Glomerular endothelial cell (primary cell): ENCODE measurements around the gene RSL1D1. TPM values are rescaled to one million over a fixed set of nuclear protein-coding genes. Genes with fewer than 3 reads are reported as not detected.
"Not testable (repeated sequence)": the region's sequence is repeated elsewhere in the genome, so short reads cannot be mapped to it uniquely, and the experiment has no call there.

Source experiments
- DNase-seq: peaks from one replicate; pipeline ENCODE4 v3.0.0-alpha.2; 2011; ENCODE audit warnings: low read depth, low spot score; ENCODE audit errors: extremely low read depth
- total RNA-seq: library from RNA; depleted of rRNA; stranded (reverse); fragments of >200 nt; gene quantifications from 2 replicates; pipeline ENCODE4 v1.2.3, GENCODE V29; 2015

Gene RSL1D1
- total RNA-seq, 1 donor from 2014 or later = 96.8 TPM

- DNase-seq = no peak
Observed at GRCh38 chr16:11844499-11844898, 6.8 kb downstream of the RSL1D1 start.

- no peak for DNase-seq
Observed at GRCh38 chr16:11843861-11844260, 7.5 kb downstream of the RSL1D1 start.

GRCh38 chr16:11843206-11843605 lies 8.1 kb downstream of the RSL1D1 start:
- no peak for DNase-seq

GRCh38 chr16:11841026-11841425 lies 10.3 kb downstream of the RSL1D1 start:
- no peak for DNase-seq

GRCh38 chr16:11836650-11837244 lies 14.6 kb downstream of the RSL1D1 start:
- no peak for DNase-seq

GRCh38 chr16:11835891-11836649 lies 15.3 kb downstream of the RSL1D1 start:
- no peak for DNase-seq

- no peak for DNase-seq
Observed at GRCh38 chr16:11835309-11835708, 16.0 kb downstream of the RSL1D1 start.

- no peak for DNase-seq
Observed at GRCh38 chr16:11833951-11834695, 17.2 kb downstream of the RSL1D1 start.

- no peak for DNase-seq
Observed at GRCh38 chr16:11828696-11829095, 22.6 kb downstream of the RSL1D1 start.

- not testable (repeated sequence) for DNase-seq
Observed at GRCh38 chr16:11825520-11826165, 25.7 kb downstream of the RSL1D1 start.

GRCh38 chr16:11824362-11824761 lies 27.0 kb downstream of the RSL1D1 start:
- DNase-seq = no peak

- not testable (repeated sequence) for DNase-seq
Observed at GRCh38 chr16:11823645-11824044, 27.7 kb downstream of the RSL1D1 start.

- no peak for DNase-seq
Observed at GRCh38 chr16:11819798-11820197, 31.5 kb downstream of the RSL1D1 start.

- not testable (repeated sequence) for DNase-seq
Observed at GRCh38 chr16:11818970-11819369, 32.4 kb downstream of the RSL1D1 start.

- no peak for DNase-seq
Observed at GRCh38 chr16:11816123-11816522, 35.2 kb downstream of the RSL1D1 start.

GRCh38 chr16:11814800-11815199 lies 36.5 kb downstream of the RSL1D1 start:
- not testable (repeated sequence) for DNase-seq

- DNase-seq = no peak
Observed at GRCh38 chr16:11806721-11807120, 44.6 kb downstream of the RSL1D1 start.

- DNase-seq = no peak
Observed at GRCh38 chr16:11805556-11805955, 45.8 kb downstream of the RSL1D1 start.

GRCh38 chr16:11801481-11802021 lies 49.8 kb downstream of the RSL1D1 start:
- no peak for DNase-seq

- DNase-seq = no peak
Observed at GRCh38 chr16:11800382-11800718, 51.0 kb downstream of the RSL1D1 start.
